ENCODE measurements around the gene TRPM3. TPM values are rescaled to one million over a fixed set of nuclear protein-coding genes. Genes with fewer than 3 reads are reported as not detected.

Gene TRPM3
- total RNA-seq, 1 experiment from 2014 or later: 5.4 TPM

GRCh38 chr9:71157731-71158130, 36.3 kb upstream of the TRPM3 start:
- H3K27me3 Mint-ChIP-seq (ENCODE audit: low read depth): no peaks in the 10 kb centered on the region
- H3K36me3 Mint-ChIP-seq: no peaks in the 10 kb centered on the region
- no peak overlapping the region for H3K27ac Mint-ChIP-seq
- ChIA-PET POLR2A (no interaction called here), CTCF (no interaction called here)
- no peak for ATAC-seq
- no peaks in the 10 kb centered on the region for H3K4me1 Mint-ChIP-seq
- no peak for TF ChIP-seq PRRX2 (CRISPR knock-in tag; IDR thresholded peaks at IDR 0.05)
- TF ChIP-seq MAX (CRISPR knock-in tag; IDR thresholded peaks at IDR 0.05): no peak
- TF ChIP-seq SP1 (CRISPR knock-in tag; conservative IDR thresholded peaks at IDR 0.05): no peak
- no peak for TF ChIP-seq IRF1 (CRISPR knock-in tag; IDR thresholded peaks at IDR 0.05)
- TF ChIP-seq ZNF532 (CRISPR knock-in tag; IDR thresholded peaks at IDR 0.05; ENCODE audit: borderline replicate concordance): no peak
- no peak for TF ChIP-seq ZNF138 (CRISPR knock-in tag; conservative IDR thresholded peaks at IDR 0.05)
- no peak for TF ChIP-seq HMGA2 (CRISPR knock-in tag; IDR thresholded peaks at IDR 0.05)
- H3K4me3 Mint-ChIP-seq: no peak overlapping the region
- DNase-seq (ENCODE audit: low spot score): no peak
- H3K9me3 Mint-ChIP-seq: no peaks in the 10 kb centered on the region

- 0 out of 2 replicates have a peak, but pooled peaks have one; percentile 34 for ATAC-seq
- no peak overlapping the region for H3K27ac Mint-ChIP-seq
- no peak for TF ChIP-seq FOXK1 (CRISPR knock-in tag; IDR thresholded peaks at IDR 0.05)
- TF ChIP-seq MAX (CRISPR knock-in tag; IDR thresholded peaks at IDR 0.05): no peak
- TF ChIP-seq HMGXB4 (CRISPR knock-in tag; IDR thresholded peaks at IDR 0.05): no peak
- no peak for TF ChIP-seq NR2C2 (CRISPR knock-in tag; IDR thresholded peaks at IDR 0.05)
- TF ChIP-seq IRF2 (CRISPR knock-in tag; IDR thresholded peaks at IDR 0.05; ENCODE audit: borderline replicate concordance, low read depth): no peak
- TF ChIP-seq, protein P1, sequence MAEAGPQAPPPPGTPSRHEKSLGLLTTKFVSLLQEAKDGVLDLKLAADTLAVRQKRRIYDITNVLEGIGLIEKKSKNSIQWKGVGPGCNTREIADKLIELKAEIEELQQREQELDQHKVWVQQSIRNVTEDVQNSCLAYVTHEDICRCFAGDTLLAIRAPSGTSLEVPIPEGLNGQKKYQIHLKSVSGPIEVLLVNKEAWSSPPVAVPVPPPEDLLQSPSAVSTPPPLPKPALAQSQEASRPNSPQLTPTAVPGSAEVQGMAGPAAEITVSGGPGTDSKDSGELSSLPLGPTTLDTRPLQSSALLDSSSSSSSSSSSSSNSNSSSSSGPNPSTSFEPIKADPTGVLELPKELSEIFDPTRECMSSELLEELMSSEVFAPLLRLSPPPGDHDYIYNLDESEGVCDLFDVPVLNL (CRISPR knock-in tag; IDR thresholded peaks at IDR 0.05; ENCODE audit: borderline replicate concordance, low read depth): no peak
- TF ChIP-seq MXD4 (CRISPR knock-in tag; IDR thresholded peaks at IDR 0.05; ENCODE audit: borderline replicate concordance): no peak
- no peak for TF ChIP-seq NFATC4 (CRISPR knock-in tag; IDR thresholded peaks at IDR 0.05)
- TF ChIP-seq CREM (CRISPR knock-in tag; IDR thresholded peaks at IDR 0.05): no peak
- no peak for TF ChIP-seq TP53 (CRISPR knock-in tag; IDR thresholded peaks at IDR 0.05)
- TF ChIP-seq, protein P2, sequence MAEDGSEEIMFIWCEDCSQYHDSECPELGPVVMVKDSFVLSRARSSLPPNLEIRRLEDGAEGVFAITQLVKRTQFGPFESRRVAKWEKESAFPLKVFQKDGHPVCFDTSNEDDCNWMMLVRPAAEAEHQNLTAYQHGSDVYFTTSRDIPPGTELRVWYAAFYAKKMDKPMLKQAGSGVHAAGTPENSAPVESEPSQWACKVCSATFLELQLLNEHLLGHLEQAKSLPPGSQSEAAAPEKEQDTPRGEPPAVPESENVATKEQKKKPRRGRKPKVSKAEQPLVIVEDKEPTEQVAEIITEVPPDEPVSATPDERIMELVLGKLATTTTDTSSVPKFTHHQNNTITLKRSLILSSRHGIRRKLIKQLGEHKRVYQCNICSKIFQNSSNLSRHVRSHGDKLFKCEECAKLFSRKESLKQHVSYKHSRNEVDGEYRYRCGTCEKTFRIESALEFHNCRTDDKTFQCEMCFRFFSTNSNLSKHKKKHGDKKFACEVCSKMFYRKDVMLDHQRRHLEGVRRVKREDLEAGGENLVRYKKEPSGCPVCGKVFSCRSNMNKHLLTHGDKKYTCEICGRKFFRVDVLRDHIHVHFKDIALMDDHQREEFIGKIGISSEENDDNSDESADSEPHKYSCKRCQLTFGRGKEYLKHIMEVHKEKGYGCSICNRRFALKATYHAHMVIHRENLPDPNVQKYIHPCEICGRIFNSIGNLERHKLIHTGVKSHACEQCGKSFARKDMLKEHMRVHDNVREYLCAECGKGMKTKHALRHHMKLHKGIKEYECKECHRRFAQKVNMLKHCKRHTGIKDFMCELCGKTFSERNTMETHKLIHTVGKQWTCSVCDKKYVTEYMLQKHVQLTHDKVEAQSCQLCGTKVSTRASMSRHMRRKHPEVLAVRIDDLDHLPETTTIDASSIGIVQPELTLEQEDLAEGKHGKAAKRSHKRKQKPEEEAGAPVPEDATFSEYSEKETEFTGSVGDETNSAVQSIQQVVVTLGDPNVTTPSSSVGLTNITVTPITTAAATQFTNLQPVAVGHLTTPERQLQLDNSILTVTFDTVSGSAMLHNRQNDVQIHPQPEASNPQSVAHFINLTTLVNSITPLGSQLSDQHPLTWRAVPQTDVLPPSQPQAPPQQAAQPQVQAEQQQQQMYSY (CRISPR knock-in tag; IDR thresholded peaks at IDR 0.05): no peak
- no peak for TF ChIP-seq TCF7 (CRISPR knock-in tag; IDR thresholded peaks at IDR 0.05; ENCODE audit: low read depth)
- no peak for TF ChIP-seq KAT7 (CRISPR knock-in tag; IDR thresholded peaks at IDR 0.05; ENCODE audit: borderline replicate concordance)
- no peak for TF ChIP-seq JAZF1 (CRISPR knock-in tag; IDR thresholded peaks at IDR 0.05)
- TF ChIP-seq, protein P3, sequence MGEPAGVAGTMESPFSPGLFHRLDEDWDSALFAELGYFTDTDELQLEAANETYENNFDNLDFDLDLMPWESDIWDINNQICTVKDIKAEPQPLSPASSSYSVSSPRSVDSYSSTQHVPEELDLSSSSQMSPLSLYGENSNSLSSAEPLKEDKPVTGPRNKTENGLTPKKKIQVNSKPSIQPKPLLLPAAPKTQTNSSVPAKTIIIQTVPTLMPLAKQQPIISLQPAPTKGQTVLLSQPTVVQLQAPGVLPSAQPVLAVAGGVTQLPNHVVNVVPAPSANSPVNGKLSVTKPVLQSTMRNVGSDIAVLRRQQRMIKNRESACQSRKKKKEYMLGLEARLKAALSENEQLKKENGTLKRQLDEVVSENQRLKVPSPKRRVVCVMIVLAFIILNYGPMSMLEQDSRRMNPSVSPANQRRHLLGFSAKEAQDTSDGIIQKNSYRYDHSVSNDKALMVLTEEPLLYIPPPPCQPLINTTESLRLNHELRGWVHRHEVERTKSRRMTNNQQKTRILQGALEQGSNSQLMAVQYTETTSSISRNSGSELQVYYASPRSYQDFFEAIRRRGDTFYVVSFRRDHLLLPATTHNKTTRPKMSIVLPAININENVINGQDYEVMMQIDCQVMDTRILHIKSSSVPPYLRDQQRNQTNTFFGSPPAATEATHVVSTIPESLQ (CRISPR knock-in tag; IDR thresholded peaks at IDR 0.05): no peak
- no peak for TF ChIP-seq GABPB1 (CRISPR knock-in tag; IDR thresholded peaks at IDR 0.05)
Measured at GRCh38 chr9:71147368-71147767, 25.9 kb upstream of the TRPM3 start.

More at GRCh38 chr9:71147368-71147767, 25.9 kb upstream of the TRPM3 start:
- peaks cover 7% of the 10 kb centered on the region for H3K36me3 Mint-ChIP-seq
- DNase-seq (ENCODE audit: low spot score): no peak
- H3K9me3 Mint-ChIP-seq: peaks cover 13% of the 10 kb centered on the region
- ChIA-PET POLR2A (no interaction called here), CTCF (no interaction called here)
- H3K4me3 Mint-ChIP-seq: no peak overlapping the region
- H3K27me3 Mint-ChIP-seq (ENCODE audit: low read depth): no peaks in the 10 kb centered on the region
- H3K4me1 Mint-ChIP-seq: no peaks in the 10 kb centered on the region; the same call in 1 of the 2 replicates

All from WTC11 (cell line).